GM03348 (cell line): ENCODE results near the gene AGAP5.
A peak's percentile ranks its signal among the peaks of the same experiment; 100 is the strongest.
"Not testable (repeated sequence)": the region's sequence is repeated elsewhere in the genome, so short reads cannot be mapped to it uniquely, and the experiment has no call there.

Experiments used
- DNase-seq: peaks from one replicate; pipeline ENCODE4 v3.0.0; 2012; ENCODE audit warnings: low spot score

Gene AGAP5

DNA sequence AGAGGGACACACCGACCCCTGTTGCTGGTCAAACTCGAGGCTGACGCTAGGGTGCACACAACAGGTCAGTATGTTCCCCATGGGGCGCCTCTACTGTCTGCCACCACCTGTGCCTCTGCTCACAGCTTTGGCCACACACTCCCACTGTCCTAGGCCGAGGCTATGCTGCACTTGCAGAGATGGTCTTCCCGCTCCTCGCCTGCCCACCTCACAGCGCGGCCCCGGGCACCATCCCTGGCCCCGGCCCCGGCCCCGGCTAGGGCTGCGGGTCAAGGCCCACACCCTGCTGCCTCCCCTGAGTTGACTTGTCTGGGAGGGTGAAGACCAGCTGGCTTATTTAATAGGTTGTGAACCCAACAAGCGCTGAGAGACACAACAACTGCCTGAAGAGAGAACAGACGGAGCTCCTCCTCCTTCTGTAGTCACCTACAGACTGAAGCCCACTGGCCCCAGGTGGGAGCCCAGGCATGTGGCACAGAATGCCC, at the start of gene AGAP5:
Gene AGAP5, minus strand, starts transcription at position 435 of the 485 bp plus-strand sequence. Its CDS starts 354 bp downstream, at position 81.
- DNase-seq, result not testable (repeated sequence)

DNA sequence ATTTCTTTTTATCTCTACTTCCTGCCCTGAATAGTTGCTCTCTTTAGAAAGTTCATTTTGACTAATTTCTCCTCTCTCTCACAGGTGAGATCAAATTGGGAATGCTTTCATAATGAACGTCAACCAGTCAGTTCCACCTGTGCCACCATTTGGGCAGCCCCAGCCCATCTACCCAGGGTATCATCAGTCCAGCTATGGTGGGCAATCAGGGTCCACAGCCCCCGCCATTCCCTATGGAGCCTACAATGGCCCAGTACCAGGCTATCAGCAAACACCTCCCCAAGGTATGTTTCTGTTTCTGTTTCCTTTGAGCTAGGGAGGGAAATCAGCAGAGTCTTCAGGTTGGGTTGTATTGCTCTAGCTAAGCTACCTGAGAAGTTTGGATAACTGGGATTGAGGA, 48.8 kb upstream of the AGAP5 start:
- no peak for DNase-seq

DNA sequence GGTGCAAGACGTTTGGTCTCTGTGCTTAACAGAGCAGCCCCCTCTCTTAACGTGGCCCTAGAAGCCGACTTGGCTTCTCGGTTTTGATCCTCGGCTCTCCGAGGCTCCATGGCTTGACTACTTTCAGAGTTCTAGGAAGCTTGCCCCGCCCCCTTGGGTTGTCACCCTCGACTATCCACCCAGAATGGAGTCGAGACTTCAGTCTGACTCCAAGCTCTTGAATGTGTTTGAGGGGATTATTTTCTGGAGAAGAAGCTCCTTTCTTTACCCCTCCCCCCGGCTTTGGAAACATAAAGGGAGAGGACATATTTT, 46.7 kb upstream of the AGAP5 start:
- DNase-seq, result peak; percentile 76

DNA sequence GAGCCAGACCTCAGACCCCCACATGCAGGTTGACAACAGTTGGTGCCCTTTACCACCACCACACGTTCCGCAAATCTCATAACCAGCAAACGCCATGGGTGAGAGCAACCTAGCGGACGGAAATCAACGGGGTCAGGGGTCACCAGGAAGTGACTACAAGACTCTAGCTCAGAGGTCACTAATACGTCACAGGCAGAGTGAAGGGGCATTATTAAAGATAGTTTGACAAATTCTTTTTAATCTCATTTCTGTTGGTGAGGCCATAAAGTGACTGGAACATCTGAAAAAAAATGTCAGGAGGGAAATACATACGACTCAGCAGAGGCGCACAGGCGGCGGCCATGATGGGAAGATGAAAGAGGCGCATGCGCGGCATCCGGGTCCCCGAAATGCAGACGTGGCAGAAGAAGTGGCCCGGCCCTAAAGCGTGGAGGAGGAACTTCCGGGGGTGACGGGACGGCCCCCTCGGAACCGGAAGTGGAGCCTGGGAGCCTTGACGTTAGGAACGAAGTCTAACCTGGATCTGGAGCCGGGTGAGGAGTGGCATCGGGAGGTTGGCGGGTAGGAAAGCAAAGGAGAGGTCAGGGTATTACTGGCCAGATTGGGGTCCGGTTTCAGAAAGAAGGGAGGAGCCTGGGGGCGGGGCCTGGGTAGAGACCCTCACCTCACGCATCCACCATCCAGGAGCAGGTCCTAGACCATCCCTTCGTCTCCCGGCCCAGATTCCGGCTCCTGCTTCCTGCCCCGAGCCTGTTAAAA, 46.2 kb upstream of the AGAP5 start, which contains the start of gene SEC24C:
Gene SEC24C, plus strand, starts transcription at position 468 of the 759 bp plus-strand sequence. CDS start 2,461 bp downstream, outside the sequence.
- DNase-seq, result peak; percentile 97

DNA sequence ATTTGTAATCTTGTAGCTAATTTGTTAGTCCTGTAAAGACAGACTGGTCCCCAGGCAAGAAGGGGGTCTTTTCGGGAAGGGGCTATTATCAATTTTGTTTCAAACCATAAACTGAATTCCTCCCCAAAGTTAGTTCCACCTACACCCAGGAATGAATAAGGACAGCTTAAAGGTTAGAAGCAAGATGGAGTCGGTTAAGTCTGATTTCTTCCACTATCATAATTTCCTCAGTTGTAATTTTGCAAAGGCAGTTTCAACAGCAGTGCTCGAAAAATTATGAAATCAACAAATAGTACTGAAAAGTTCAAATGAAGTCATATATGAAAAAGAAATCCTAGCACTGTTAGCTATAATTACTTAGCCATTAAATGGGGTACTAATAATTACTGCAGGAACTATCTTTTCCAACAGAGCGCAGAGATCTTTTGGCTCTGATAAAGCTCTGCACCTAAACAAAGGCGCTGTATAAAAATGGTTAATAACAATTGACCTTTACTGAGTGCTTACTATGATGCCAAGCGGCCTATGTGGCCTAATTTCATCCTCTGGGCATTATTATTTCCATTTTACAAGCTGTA, 45.5 kb upstream of the AGAP5 start:
- no peak for DNase-seq

DNA sequence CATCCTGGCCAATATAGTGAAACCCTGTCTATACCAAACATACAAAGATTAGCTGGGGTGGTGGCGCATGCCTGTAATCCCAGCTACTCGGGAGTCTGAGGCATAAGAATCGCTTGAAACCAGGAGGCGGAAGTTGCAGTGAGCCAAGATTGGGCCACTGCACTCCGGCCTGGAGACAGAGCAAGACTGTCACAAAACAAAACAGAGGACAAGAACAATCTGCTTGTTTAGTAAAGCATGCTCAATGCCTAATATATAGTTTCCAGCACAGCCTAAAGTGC, 44.5 kb upstream of the AGAP5 start:
- DNase-seq, result no peak

DNA sequence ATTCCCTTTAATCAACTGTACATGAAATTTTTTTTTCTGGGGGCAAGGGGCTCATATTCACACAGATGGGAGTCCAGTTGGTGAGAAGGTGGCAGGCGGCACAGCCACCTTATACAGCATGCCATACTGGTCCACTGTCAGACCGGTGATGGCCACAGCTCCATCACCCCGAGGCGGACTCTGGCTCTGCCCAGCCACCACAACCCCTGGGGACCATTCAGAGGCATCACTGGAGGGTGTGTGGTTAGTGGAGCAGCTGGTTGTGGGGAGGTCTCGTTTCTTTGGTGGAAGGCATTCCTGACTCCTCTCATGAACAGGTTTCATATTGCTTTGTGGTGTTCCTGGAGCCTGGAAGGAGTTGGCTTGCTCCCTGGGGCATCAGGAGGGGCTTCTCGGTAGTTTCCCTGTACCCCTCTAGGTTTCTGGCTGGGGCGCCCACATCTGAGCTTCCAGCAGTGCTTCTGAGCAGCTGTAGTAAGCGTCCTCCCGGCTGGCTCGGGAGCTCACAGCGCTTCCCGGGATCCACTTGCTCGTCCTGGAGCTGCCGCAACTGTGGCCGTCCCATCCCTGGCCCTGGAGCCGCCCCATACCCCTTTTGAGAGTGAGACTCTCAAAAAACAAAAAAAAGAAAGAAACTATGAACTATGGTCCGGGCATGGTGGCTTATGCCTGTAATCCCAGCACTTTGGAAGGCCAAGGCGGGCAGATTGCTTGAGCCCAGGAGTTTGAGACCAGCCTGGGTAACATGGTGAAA, 42.8 kb upstream of the AGAP5 start:
- DNase-seq, result not testable (repeated sequence)

DNA sequence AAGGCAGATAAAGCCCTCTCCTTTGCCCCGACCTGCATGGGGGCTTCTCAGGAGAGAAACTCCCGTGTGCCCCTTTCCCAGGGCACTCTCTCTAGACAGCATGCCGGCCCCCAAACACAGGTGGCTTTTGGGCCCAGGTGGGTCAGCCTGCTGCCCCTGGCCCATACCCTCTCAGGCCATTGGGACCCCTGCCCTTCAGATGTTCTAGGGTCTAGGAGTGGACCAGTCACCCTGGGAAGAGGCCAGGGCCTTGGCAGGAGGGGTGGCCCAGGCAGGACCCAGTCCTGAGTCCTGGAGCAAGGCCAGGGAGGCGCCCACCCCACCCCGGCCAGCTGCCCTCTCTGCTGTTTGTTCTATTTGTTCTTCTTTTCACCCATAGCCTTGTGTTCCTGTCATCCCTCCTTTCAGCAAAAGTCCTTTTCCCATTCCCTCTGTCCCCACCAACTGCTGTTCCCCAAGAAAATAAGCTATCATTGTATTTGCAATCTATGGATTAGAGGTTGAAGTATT, 36.9 kb upstream of the AGAP5 start:
- DNase-seq, result no peak

DNA sequence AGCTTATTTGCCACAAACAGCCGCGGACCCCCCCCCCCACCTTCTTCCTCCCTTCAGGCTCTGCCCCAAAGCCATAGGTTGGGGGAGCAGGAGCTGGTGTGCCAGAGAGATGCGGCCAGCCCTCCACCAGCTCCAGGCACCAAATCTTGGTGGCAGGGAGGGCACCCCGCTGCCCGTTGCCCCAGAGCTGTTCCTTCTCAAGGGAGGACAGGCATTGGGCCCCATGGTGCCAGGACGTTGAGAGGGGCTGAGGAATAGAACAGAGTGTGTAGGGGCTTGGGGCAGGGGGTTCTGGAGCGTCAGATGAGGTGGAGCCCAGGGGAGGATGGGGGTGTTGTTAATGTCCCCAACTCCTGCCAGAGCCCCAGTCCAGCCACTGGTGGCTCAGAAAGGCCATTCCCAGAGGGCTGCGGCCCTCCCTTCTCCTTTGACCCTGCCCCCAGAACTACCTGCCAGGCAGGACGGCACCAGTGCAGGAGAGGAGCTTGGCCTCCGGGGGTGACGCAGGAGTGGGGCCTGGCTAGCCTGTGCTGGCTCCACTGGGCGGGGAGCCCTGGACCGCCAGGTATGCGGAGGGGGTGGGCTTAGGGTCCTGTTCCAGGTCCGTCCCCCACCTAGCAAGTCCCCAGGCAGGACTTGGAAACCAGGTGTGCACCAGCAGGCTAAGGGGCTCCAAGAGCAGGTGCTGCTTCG, 36.3 kb upstream of the AGAP5 start:
- DNase-seq, result no peak

DNA sequence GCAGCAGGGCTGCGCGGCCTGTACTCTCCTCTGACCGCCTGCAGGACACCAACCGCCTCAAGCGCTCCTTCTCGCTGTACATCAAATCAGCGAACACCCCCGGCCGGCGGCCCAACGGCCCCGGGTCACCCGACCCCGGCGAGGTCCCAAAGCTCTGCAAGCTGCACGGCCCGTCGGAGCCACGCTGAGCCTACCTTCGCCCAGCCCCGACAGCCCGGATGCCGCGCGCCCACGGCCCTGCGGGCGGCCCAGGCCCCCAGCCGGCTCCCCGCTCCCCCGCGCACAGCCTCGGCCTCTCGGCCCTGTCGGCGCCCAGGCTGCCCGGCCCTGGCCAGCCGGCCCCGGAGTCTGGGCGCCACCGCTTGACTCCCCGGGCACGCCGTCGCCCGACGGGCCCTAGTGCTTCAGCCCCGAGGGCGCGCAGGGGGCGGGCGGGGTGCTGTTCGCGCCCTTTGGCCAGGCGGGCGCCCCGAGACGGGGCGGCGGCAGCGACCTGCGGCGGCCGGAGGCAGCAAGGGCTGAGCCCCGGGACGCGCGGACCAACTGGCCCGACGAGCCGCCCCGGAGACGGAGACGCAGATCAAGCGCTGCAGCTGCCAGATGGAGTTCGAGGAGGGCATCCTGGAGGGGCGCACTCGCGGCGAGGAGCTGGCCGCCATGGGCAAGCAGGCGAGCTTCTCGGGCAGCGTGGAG, 35.2 kb upstream of the AGAP5 start:
- DNase-seq, result no peak

DNA sequence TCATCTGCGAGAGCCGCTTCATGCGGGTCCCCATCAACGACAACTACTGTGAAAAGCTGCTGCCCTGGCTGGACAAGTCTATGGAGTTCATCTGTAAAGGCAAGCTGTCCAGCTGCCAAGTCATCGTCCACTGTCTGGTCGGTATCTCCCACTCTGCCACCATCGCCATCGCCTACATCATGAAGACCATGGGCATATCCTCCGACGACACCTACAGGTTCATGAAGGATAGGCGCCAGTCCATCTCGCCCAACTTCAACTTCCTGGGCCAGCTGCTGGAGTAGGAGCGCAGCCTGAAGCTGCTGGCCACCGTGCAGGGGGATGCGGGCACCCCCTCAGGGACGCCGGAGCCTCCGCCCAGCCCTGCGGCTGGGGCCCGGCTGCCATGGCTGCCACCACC, 34.5 kb upstream of the AGAP5 start:
- no peak for DNase-seq

DNA sequence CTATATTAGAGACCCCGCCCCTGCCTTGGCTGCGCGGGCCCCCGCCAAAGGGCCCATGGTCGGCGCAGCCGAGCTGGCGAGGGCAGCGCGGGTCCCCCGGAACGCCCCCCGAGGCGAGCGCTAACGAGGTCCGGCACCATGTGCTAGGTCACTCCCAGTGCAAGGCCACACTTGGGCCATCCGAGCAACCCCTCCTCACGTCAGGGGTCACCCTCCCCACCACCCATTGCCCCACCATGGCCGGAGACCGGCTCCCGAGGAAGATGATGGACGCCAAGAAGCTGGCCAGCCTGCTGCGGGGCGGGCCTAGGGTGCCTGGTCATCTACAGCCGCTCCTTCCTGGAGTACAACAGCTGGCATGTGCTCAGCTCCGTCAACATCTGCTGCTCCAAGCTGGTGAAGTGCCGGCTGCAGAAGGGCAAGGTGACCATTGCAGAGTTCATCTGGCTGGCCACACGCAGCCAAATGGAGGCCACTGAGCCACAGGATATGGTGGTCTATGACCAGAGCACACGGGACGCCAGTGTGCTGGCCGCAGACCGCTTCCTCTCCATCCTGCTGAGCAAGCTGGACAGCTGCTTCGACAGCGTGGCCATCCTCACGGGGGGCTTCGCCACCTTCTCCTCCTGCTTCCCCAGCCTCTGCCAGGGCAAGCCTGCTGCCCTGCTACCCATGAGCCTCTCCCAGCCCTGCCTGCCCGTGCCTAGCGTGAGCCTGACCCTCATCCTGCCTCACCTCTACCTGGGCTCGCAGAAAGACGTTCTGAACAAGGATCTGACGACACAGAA, 33.9 kb upstream of the AGAP5 start:
- no peak for DNase-seq

DNA sequence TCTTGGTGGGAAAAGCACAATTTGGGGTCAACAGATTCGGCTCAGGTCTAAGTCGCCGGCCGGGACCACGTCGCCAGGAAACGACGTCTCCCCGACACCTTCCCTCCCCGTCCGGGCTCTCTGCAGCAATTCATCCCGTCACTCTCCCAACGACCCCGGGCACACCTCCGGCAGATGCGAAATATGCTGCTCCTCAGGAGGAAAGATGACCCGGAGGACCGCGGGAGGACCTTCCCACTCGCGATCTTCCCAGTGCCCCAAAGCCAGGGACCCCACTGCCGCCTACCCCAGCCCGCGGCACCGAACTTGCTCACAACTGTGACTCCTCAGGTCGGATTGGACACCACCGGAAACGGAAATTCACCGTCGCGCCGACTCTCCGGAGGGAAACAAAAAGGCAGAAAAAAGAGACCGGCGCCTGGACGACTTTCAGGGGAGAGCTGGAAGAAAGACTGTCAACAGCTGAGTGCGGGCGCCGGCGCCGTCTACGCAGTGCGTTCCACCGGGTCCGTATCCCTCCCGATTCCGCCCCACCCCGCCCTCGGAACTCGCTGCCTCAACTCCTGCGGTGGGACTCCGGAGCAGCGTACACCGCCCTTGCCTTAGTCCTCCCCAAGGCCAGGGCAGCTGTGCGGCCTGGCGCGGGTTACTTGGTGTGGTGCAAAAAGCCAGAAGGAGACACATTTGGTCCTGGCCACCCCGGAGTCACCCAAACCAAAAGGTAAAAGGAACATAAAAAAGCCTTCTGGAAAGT, 32.4 kb upstream of the AGAP5 start:
- peak; percentile 83 for DNase-seq

DNA sequence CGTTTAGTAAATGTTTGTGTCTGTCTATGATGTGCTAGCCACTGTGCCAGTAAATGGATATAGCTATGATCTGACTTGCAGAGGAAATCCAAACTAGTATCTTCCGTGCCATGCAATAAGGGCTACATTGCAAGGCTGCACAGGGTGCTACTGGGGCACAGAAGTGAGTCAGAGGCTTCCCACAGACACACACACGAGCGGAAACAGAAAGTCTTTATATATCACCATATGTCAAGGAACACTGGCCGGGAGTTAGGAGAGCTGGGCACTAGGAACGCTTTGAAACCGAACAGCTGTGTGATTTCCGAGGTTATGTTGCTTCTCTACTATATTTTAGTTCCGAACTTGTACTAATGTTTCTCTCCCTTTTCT, 31.9 kb upstream of the AGAP5 start:
- not testable (repeated sequence) for DNase-seq

DNA sequence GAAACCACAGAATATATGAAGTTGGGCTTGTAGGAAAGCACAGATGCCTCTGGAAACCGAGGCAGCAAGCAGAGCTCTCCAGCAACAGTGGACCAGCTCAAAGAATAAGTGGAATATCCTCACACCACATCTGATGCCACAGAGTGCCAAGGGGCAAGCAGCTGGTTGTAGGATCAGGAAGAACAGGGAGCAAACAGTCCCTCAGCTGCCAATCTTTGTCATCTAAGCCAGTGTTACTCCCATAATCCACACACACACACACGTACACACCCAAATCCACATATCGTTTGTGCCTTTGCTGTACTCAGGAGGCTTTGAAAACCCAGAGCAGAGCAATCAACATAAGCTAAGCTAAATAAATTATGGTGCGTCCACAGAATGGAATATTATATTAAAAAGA, 25.6 kb upstream of the AGAP5 start:
- no peak for DNase-seq

DNA sequence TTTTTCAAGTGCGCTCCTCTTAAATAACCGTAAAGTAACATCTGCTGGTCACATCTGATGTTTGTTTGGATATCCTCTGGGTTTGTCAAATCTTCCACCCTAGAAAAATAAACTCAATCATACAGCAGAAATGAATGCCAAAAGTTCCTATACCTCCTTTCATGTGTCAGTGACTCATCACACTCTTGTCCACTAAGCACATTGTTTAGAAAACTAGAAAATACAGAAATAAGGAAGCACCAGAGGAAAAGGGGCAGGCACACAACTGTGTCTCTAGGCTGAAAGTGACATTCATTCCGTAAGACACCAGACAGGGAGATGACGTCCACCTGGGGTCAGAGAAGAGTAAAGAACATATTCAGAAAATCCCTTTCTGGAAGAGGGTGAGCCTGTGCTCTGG, 22.7 kb upstream of the AGAP5 start:
- not testable (repeated sequence) for DNase-seq

DNA sequence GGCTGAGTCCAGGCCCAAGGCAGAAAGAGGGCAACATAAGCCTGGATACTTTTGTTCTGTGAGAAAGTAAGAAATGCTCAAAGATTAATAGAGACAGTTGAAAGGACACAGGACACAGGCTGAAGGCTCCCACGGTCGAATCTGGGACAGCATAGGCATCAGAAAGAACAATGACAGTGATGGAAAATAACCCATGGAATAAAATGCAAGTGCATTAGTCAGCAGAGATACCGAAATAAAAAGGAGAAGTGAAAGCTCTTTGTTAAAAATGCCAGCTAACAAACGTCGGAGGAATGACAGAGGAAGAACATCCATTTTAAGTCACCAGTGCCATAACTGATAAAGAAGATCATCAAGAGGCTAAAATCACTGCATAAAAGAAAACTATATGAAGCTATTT, 19.6 kb upstream of the AGAP5 start:
- no peak for DNase-seq

DNA sequence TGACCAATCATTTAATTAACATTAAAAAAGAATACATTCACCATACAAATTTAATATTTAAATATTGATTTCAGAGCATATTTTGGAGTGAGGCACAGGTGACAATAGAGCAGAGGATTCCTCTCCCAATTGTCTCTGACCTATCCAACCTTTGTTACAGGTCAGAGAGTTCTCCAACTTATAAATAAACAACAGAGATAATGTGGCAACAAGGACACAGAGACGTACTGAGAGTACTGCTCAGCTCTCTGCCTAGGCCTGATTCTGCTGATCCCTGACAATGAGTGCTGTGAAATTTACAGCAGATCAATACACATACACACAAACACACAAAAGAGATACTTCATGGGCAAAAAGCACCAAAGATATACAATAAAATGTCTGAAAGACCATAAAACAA, 18.3 kb upstream of the AGAP5 start:
- DNase-seq, result no peak

DNA sequence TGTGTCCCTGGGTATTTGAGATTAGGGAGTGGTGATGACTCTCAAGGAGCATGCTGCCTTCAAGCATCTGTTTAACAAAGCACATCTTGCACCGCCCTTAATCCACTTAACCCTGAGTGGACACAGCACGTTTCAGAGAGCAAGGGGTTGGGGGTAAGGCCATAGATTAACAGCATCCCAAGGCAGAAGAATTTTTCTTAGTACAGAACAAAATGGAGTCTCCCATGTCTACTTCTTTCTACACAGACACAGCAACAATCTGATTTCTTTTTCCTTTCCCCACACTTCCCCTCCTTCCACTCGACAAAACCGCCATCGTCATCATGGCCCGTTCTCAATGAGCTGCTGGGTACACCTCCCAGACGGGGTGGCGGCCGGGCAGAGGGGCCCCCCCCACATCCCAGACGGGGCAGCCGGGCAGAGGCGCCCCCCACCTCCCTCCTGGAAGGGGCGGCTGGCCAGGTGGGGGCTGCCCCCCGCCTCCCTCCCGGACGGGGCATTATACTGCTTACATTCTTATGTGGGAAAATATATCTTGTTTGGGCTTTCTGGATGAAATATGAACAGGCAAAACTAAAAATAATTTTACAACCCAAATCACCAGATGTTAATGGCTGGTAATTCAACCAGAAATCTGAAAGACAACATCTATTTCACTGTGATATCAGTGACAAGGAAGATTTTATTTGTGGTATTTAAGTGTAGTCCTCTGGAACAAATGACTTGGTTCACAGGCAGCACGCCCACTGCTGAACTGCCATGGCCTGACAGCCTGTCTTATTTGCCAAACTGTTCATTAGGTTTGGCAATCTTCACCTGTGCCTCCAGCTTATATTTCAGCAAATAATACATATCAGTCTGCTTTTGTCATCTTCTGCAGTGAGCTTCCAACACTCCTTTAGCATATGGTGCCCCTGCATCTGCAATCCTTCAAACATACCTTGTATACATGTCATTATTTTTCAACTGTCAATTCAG, 17.6 kb upstream of the AGAP5 start:
- not testable (repeated sequence) for DNase-seq
